Smooth muscle cell (in vitro differentiated cells): ENCODE results near the gene EFHB. TPM values are rescaled to one million over a fixed set of nuclear protein-coding genes. Genes with fewer than 3 reads are reported as not detected.

Experiments used
- DNase-seq: peaks from one replicate; lab custom pipeline; 2025; ENCODE audit not compliant: unreplicated experiment; lab: John Stamatoyannopoulos, UW
- H2AFZ ChIP-seq: fragments of 200-600 bp; sonication (generic); 2 replicates; pipeline ENCODE4 v1.6.0; 2016; ENCODE audit warnings: antibody characterized with exemption, low read depth, mild to moderate bottlenecking
- H3F3A ChIP-seq: fragments of 200-600 bp; sonication (generic); 2 replicates; pipeline ENCODE4 v1.6.0; 2017; ENCODE audit warnings: antibody characterized with exemption, low read depth
- H3K27ac ChIP-seq: fragments of 200-600 bp; sonication (generic); 2 replicates; pipeline ENCODE4 v1.5.1; 2016; ENCODE audit warnings: low read depth, mild to moderate bottlenecking
- H3K27me3 ChIP-seq: fragments of 200-600 bp; sonication (generic); 2 replicates; pipeline ENCODE4 v1.6.1; 2016; ENCODE audit warnings: low read depth, mild to moderate bottlenecking
- H3K36me3 ChIP-seq: fragments of 200-600 bp; sonication (generic); 2 replicates; pipeline ENCODE4 v1.5.1; 2016; ENCODE audit warnings: low read depth
- H3K4me1 ChIP-seq: fragments of 200-600 bp; sonication (generic); 2 replicates; pipeline ENCODE4 v1.5.1; 2016; ENCODE audit warnings: low read depth
- H3K4me2 ChIP-seq: fragments of 200-600 bp; sonication (generic); 2 replicates; pipeline ENCODE4 v1.6.0; 2016; ENCODE audit warnings: mild to moderate bottlenecking
- H3K4me3 ChIP-seq: fragments of 200-600 bp; sonication (generic); 2 replicates; pipeline ENCODE4 v1.5.1; 2016; ENCODE audit warnings: mild to moderate bottlenecking
- H3K79me2 ChIP-seq: fragments of 200-600 bp; sonication (generic); 2 replicates; pipeline ENCODE4 v1.6.0; 2016; ENCODE audit warnings: low read depth, mild to moderate bottlenecking
- H3K9ac ChIP-seq: fragments of 200-600 bp; sonication (generic); 2 replicates; pipeline ENCODE4 v1.6.0; 2016; ENCODE audit warnings: low read depth
- H3K9me3 ChIP-seq: fragments of 200-600 bp; sonication (generic); replicated peaks from 2 replicates; pipeline ENCODE4 v1.5.1; 2016; ENCODE audit warnings: low read depth
- H4K20me1 ChIP-seq: fragments of 200-600 bp; sonication (generic); 2 replicates; pipeline ENCODE4 v1.6.0; 2016; ENCODE audit warnings: low read depth
- WGBS: methylation state at CpG from one replicate; pipeline ENCODE4 v1.1.7; 2016; ENCODE audit warnings: low lambda C conversion rate; 5-methylcytosine and 5-hydroxymethylcytosine counted together
- polyA plus RNA-seq: library from polyadenylated mRNA; unstranded; fragments of >200 nt; fragmentation: Nextera tagmentation; extraction: Ambion mirVana; gene quantifications from 2 replicates; pipeline ENCODE4 v1.2.1, GENCODE V29; 2016
- total RNA-seq: library from RNA; depleted of rRNA; stranded (reverse); fragments of >200 nt; gene quantifications from 2 replicates; pipeline ENCODE4 v1.2.3, GENCODE V29; 2014
- TF ChIP-seq, protein P1 (sequence below): fragments of 200-600 bp; sonication (generic); IDR thresholded peaks from 2 replicates; pipeline ENCODE4 v1.5.1; 2017; ENCODE audit warnings: borderline replicate concordance, mild to moderate bottlenecking, antibody characterized with exemption; ENCODE audit not compliant: insufficient read depth, poor library complexity, severe bottlenecking

The EFHB gene
- total and polyA plus RNA-seq, 2 experiments from 2014 or later = 0.18 to 1.3 TPM

- no peaks in the 10 kb centered on the region for H3F3A ChIP-seq
- H3K36me3 ChIP-seq = no peaks in the 10 kb centered on the region
- H3K4me3 ChIP-seq = no peak overlapping the region
- H3K27me3 ChIP-seq = no peaks in the 10 kb centered on the region
- peak overlapping the region; percentile 62 for H3K27ac ChIP-seq
- no peaks in the 10 kb centered on the region for H3K79me2 ChIP-seq
- no peaks in the 10 kb centered on the region for H3K9me3 ChIP-seq
- H3K9ac ChIP-seq = no peak overlapping the region
- TF ChIP-seq, protein P1, sequence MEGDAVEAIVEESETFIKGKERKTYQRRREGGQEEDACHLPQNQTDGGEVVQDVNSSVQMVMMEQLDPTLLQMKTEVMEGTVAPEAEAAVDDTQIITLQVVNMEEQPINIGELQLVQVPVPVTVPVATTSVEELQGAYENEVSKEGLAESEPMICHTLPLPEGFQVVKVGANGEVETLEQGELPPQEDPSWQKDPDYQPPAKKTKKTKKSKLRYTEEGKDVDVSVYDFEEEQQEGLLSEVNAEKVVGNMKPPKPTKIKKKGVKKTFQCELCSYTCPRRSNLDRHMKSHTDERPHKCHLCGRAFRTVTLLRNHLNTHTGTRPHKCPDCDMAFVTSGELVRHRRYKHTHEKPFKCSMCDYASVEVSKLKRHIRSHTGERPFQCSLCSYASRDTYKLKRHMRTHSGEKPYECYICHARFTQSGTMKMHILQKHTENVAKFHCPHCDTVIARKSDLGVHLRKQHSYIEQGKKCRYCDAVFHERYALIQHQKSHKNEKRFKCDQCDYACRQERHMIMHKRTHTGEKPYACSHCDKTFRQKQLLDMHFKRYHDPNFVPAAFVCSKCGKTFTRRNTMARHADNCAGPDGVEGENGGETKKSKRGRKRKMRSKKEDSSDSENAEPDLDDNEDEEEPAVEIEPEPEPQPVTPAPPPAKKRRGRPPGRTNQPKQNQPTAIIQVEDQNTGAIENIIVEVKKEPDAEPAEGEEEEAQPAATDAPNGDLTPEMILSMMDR = no peak
- no peaks in the 10 kb centered on the region for H4K20me1 ChIP-seq
- DNase-seq = no peak
- H2AFZ ChIP-seq = no peak overlapping the region
- no peaks in the 10 kb centered on the region for H3K4me1 ChIP-seq
- WGBS = 59% methylated on average over 7 of the region's 7 CpGs
- H3K4me2 ChIP-seq = peak overlapping the region; percentile 9
Measured at GRCh38 chr3:19937459-19938294, 3.7 kb upstream of the EFHB start.

DNA sequence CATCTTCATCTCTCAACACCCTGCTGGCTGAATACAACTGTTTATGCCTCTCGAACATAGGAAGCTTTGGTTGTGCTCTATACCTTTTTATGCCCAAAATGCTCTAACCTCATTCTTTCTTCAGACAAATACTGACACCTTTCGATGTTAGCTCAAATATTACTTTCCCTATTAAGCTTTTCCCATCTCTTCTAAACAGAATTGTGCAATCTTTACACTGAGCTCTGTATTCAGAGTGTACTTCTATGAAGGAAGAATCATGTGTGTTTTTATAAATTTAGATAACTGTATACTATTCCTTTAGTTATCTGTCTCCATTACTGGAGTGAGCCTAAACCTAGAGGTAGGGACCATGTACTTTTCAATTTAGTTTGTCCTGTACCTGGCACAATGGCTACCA, 1.6 kb downstream of the EFHB start:
- DNase-seq = no peak
- Histone ChIP-seq H3K4me2 (no peak overlapping the region), H3K9ac (no peak overlapping the region), H3K4me3 (no peak overlapping the region), H3K36me3 (no peaks in the 10 kb centered on the region), H3F3A (no peaks in the 10 kb centered on the region), H3K27ac (peak overlapping the region; percentile 39), H2AFZ (no peak overlapping the region), H3K4me1 (no peaks in the 10 kb centered on the region), H3K9me3 (no peaks in the 10 kb centered on the region), H3K27me3 (no peaks in the 10 kb centered on the region), H3K79me2 (no peaks in the 10 kb centered on the region), H4K20me1 (no peaks in the 10 kb centered on the region)
- TF ChIP-seq, protein P1 = no peak
- 88% methylated on average over 2 of the region's 2 CpGs for WGBS

DNA sequence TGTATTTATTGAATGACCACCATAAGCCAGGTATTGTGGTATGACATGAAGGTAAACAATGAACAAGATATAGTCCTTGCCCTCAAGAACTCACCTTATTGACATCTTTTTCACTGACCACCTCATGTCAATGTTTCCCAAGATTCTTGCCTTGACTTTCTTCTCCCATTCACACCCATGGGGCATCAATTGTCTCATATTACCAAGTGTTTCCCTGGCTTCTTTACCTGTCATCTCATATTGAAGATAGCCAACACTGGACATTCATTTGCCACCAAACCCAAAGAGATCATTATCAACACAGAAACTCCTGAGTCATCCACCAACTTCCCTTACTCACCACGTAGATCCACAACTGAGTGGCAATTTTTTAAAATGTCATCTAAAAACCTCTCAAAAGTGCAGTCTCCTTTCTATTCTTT, 2.2 kb downstream of the EFHB start:
- Histone ChIP-seq H3K4me3 (no peak overlapping the region), H3K27me3 (no peaks in the 10 kb centered on the region), H4K20me1 (no peaks in the 10 kb centered on the region), H3F3A (no peaks in the 10 kb centered on the region), H3K4me2 (no peak overlapping the region), H3K27ac (peak overlapping the region; percentile 39), H2AFZ (peak overlapping the region; percentile 75), H3K9me3 (no peaks in the 10 kb centered on the region), H3K36me3 (no peaks in the 10 kb centered on the region), H3K4me1 (no peaks in the 10 kb centered on the region), H3K9ac (no peak overlapping the region), H3K79me2 (no peaks in the 10 kb centered on the region)
- TF ChIP-seq, protein P1 = no peak
- DNase-seq = no peak
- WGBS = 39% methylated on average over 1 of the region's 1 CpG
